ENCODE data around the gene SNTN. TPM values are rescaled to one million over a fixed set of nuclear protein-coding genes. Genes with fewer than 3 reads are reported as not detected.
"Not testable (repeated sequence)": the region's sequence is repeated elsewhere in the genome, so short reads cannot be mapped to it uniquely, and the experiment has no call there.

SNTN gene
- total RNA-seq = not detected
- long read RNA-seq = 0 reads

DNA sequence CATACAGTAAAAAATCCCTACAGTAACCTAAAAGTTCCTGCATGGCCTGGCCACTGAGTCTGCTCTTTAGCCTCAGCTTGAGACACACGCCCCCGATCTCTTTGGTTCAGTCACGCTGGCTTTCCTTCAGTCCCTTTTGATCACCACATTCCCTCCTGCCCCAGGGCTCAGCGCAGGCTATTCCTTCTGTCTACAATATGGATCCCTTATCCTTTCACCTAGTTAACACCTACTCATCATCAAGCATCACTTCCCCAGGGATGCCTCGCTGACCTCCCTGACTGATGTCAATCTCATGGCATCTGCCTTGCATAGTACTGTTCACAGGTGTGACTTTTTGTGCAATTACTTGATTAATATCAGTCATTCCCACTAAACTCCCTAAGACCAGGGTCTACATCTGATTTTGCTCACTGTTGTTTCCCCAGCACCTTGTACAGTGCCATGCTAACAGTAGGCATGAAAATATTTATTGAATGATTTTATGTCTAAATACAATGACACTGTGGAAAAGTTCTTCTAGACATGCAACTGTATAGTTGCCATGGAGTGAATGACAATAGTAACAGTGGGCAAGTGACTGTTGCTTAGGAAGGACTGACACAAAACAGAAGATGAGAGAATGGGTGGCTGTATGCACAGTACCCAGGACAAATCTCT is at the start of gene SNTN:
SNTN (plus strand) TSS at position 610 of the 660 bp plus-strand sequence; CDS start at position 623, 13 bp downstream.
- intact Hi-C loops (cut with DNase I) = no loop called here
- no peak for DNase-seq
- no peak for ATAC-seq (ENCODE audit: poor library complexity)

DNA sequence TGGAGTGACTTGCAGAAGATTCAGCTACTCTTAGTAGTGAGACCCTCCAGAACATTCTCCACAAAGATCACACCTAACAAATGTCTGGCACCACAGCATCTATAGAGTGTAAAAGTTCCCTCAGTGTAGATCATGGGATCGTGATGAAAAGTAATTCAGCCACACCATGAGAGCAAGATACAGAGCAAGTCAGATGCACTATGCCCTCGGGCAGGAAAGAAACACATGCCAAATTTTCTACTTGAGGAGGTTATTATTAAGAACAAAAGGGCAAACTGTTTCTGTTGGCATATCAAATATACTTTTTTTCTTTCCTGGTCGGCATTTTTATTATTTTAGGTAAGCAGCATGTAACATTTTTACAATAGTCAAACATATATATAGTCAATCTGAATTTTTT is 44.8 kb upstream of the SNTN start:
- DNase-seq (no peak), ATAC-seq (ENCODE audit: poor library complexity) (no peak)
- intact Hi-C loops (cut with DNase I) = no loop called here

DNA sequence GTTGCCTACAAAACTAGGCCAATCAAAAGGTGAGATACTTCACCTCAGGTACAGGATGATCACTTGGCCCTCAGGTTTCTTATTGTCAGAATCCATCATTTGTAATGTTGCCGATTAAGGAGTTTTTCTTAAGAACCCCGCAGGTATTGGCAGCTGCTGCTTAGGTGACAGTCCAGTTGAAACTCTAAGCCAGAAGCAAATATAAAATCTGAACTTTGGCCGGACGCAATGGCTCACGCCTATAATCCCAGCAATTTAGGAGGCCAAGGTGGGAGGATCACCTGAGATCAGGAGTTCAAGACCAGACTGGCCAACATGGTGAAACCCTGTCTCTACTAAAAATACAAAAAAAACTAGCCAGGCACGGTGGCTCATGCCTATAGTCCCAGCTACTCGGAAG is 43.1 kb upstream of the SNTN start:
- no peak for ATAC-seq (ENCODE audit: poor library complexity)
- intact Hi-C loops (cut with DNase I) = no loop called here
- DNase-seq = no peak

DNA sequence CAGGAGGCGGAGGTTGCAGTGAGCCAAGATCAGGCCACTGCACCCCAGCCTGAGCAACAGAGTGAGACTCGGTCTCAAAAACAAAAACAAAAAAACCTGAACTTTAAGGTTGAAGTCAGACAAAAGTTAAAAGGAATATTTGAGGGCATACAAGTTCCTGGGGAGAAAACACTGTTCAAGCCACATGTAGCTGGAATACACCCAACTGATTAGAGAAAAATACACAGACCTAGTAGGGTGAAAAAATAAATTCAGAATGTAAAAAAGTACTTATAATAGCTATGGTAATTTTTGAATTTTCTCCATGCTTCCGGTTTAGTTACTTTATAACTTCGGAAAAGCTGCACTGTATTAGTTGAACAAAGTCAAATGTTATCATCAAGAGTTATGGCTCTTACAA is 42.6 kb upstream of the SNTN start:
- DNase-seq (no peak), ATAC-seq (ENCODE audit: poor library complexity) (no peak)
- intact Hi-C loops (cut with DNase I) = no loop called here

DNA sequence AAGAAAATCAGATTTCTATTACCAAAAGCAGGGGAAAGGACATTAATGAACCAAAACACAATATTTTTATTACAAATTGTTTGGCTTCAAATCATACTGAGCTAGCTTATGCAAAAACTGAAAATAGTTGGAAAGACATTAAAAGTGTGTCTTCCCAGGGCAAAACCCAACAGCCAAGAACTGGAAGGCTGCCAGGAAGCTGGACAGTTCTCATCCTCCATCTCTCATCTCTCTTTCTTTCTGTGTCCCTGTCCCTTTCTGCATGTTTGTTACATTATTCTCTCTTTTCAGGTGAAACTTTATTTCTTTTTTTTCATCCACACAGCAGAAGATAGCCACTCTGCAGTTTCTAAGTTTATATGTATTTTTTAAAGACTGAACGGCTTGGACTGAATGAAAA is 41.1 kb upstream of the SNTN start:
- intact Hi-C loops (cut with DNase I) = no loop called here
- ATAC-seq (ENCODE audit: poor library complexity) (no peak), DNase-seq (no peak)

DNA sequence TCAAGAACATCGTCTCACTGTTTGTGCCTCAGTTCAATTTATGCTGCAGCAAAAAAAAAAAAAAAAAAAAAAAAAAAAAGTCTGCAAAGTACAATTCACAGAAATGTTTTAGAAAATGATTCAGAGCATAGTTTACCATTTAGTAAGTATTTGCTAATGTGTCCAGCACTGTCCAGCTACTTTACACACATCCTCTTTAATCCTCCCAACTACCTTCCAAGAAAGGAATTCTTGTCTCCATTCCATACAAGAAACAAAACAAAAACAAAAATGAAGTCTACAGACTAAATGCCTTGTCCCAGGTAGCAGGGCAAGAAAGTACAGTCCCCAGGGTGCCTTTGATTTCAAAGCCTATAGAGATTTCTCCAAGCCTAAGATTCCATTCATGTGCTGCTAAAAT is 38.9 kb upstream of the SNTN start:
- DNase-seq (no peak), ATAC-seq (ENCODE audit: poor library complexity) (no peak)
- intact Hi-C loops (cut with DNase I) = no loop called here

DNA sequence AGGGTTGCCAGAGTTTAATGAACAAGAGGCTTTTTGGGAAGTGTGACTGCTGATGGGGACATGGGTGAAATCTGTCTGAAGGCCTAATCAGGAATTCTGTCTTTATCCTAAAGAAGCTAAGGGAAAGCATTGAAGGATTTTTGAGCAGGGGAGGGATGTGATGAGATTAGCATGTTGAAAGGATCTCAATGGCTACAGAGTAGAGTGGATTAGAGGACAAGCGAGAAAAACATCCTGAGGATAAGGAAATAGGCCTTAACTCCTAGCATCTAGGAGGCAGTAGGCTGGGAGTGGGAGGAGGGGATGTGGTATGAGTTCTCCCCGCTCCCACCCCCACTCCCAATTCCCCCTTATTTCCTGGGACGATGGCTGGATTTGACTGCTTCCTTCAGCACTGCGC is 35.1 kb upstream of the SNTN start:
- ATAC-seq (ENCODE audit: poor library complexity) (no peak), DNase-seq (no peak)
- intact Hi-C loops (cut with DNase I) = no loop called here

DNA sequence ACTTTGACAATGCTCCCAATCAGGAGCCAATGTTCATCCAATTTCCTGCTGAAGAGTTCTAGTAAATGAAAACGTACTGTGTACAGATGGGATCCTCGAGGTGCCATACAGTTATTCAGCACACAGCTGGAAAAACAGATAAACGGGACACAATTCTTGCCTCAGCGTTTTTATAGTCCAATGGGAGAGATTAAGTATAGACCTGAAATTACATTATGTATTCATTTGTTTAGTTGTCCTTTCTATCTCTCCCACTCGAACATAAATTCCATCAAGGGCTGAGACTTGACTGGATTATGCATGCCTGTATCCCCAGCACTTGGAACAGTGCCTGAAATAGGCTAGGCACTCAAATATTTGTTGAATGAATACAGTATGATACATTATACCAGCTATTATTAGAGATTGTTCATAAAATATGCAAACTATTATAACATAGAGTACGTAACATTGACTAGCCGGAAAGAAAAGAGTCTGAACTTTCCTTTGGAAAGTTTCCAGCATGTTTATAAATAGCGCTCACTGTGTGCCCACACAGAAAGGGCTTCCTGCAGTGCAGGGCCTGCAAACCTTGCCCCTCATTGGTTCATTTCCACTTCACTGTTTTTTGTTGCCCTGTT is 27.4 kb upstream of the SNTN start:
- intact Hi-C loops (cut with DNase I) = no loop called here
- ATAC-seq (ENCODE audit: poor library complexity) = peak; percentile 39
- DNase-seq = no peak

DNA sequence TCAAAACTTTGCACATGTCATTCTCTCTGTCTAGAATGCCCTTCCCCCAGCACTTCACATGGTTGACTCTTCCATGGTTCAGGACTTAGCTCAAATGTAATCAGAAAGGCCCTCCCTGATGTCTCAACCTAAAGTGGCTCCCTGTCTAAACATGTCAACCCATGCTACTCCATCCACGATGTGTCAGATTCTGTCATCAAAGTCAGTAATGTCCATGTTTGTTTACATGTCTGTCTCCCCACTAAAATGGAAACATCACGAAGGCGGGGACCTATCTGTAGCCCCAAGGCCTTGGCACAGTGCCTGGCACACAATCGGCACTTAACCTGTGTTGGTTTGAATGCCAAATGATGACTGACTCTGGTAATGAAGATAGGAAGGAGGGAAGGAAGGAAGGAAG is 20.8 kb upstream of the SNTN start:
- no peak for ATAC-seq (ENCODE audit: poor library complexity)
- intact Hi-C loops (cut with DNase I) = no loop called here
- DNase-seq = no peak

DNA sequence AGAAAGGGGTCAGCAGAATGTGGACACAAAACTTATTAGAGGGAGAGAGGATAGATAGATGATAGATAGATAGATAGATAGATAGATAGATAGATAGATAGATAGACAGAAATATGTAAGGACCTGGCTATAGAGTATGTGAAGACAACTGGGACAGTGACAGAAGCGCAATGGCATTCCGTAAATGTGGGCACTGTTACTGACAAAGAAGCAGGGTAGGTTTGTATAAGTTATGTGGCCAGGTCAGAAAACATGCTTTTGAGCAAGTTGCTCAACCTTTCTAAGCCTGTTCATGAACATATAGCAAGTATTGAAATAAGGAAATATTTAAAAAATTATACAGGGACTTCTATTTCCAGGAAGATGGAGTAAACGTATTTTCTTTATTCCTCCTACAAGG is 17.3 kb upstream of the SNTN start:
- ATAC-seq (ENCODE audit: poor library complexity) (no peak), DNase-seq (no peak)
- intact Hi-C loops (cut with DNase I) = no loop called here

DNA sequence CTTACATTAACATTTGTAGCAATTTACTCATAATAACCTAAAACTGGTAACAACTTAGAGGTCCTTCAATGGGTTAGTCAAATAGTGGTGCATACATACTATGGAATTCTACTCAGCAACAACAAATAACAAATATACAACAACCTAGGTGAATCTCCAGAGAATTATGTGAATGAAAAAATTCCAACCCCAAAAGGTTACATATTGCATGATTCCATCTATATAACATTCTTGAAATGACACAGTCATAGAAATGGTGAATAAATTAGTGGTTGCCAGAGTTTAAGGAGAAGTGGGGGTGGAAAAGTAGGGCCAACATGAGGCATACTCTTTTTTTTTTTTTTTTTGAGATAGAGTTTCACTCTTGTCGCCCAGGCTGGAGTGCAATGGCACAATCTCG is 12.7 kb upstream of the SNTN start:
- intact Hi-C loops (cut with DNase I) = no loop called here
- no peak for DNase-seq
- no peak for ATAC-seq (ENCODE audit: poor library complexity)

DNA sequence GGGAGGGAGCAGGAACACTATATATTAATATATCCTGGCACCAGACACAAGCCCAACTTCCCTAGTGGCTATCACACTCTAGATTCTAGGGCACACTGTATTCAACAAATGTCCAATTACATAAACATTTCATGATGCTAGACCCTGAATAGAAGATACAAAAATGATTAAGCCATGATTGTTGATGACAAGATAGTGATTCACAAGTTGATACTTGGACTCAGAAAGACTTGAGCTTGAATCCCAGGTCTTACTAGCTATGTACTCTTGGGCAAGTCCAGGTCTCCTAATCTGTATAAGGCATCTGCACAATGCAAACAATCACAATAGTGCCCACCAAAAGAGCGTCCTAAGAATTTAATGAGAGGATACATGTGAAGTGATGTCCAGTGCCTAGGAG is 10.0 kb upstream of the SNTN start:
- no peak for DNase-seq
- intact Hi-C loops (cut with DNase I) = no loop called here
- ATAC-seq (ENCODE audit: poor library complexity) = no peak

DNA sequence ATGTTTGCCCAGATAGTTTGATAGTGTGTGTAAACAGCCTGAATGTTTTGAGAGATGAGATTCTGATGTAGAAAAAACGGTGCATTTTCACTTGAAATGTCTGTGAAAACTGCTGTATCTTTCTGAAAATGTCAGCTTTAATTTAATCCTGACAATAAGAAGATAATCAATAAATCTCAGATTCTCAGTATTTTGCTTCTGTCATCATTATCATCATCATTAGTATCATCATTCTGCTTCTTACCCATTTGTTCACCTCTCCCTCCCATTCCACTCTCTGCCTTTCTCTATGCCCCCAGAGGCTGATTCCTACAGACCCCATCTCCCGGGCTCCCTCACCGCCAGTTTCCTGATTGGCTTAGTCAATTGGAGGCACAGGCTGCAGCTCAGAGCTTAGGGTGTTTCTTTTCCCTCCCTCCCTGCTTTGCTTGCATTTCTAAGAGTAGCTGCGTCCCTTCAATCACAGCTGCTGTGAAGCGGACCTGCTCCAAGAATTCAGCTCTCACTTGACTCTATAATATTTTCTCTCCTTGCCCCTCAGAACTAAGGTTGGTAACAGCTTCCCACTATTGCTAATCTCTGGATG is 8.2 kb upstream of the SNTN start:
- intact Hi-C loops (cut with DNase I) = no loop called here
- ATAC-seq (ENCODE audit: poor library complexity) = no peak
- DNase-seq = no peak

DNA sequence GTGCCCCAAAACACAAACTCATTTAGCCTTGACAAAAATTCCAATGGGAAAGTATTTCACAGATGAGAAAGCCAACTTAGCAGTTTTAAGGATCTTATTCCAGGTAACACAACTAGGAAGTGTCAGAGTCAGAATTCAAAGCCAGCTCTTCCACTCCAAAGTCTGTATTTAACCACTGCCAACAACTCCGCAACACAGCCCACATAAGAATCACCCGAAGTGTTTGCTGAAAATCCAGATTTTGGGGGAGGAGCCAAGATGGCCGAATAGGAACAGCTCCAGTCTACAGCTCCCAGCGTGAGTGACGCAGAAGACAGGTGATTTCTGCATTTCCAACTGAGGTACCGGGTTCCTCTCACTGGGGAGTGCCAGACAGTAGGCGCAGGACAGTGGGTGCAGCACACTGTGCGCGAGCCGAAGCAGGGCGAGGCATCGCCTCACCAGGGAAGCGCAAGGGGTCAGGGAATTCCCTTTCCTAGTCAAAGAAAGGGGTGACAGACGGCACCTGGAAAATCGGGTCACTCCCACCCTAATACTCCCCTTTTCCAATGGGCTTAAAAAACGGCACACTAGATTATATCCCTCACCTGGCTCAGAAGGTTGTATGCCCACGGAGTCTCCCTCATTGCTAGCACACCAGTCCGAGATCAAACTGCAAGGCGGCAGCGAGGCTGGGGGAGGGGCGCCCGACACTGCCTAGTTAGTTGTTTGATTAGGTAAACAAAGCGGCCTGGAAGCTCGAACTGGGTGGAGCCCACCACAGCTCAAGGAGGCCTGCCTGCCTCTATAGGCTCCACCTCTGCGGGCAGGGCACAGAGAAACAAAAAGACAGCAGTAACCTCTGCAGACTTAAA is 7.3 kb upstream of the SNTN start:
- ATAC-seq (ENCODE audit: poor library complexity); DNase-seq; intact Hi-C loops (cut with DNase I): not testable (repeated sequence)

DNA sequence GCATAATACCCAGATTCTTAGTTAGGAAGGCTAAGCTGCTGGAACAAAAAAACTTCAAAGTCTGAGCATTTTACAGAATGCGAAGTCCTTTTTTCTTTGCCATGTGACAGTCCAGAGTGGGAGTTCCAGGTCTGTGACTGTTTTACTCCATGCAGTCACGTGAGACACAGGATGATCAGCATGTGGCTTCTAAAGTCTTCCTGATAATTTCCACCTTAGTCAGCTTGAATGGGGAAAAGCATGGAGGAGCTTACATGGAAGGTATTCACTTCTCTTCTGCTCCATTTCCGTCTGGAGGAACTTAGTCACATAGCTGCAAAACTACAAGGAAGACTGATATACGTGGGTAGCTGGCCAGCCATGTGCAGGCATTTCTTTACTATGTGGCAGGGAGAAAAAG is 1.7 kb downstream of the SNTN start:
- DNase-seq = no peak
- no peak for ATAC-seq (ENCODE audit: poor library complexity)
- intact Hi-C loops (cut with DNase I) = no loop called here

DNA sequence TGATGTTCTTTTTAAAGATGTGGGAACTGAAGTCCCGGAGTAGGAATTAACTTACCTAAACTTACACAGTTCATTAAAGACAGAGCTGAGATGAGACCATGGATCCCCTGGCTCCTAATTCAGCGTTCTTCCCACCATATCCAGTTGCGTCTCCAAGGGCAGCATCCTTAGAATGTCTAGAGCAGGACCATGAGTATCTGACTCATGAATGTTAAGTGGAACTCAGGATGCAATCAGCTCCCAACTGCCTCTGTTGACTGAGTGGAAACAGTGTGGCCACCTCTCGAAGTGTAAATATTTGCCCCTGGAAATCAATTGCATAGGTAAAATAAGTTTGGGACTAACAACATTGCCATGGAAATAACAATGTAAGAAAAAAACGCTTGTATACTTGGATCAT is 2.5 kb downstream of the SNTN start:
- ATAC-seq (ENCODE audit: poor library complexity) = no peak
- intact Hi-C loops (cut with DNase I) = no loop called here
- DNase-seq = no peak

DNA sequence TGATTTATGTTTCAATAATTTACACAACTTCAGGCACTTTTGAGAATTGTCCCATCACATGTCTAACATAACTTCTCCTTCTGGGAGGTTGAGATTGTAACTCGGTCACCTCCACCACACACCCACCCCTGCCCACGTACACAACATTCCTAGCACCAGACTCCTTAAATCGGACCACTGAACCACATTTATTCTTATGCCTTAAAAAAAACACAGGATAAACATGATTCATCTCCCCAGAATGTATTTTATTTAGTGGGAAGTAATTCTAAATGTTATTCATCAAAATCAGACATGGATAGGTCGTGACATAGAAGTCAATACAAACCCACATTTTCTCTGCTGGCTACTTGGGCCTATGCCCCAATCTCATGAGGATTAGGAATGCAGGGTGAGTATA is 3.0 kb downstream of the SNTN start:
- intact Hi-C loops (cut with DNase I) = no loop called here
- no peak for DNase-seq
- ATAC-seq (ENCODE audit: poor library complexity) = no peak

DNA sequence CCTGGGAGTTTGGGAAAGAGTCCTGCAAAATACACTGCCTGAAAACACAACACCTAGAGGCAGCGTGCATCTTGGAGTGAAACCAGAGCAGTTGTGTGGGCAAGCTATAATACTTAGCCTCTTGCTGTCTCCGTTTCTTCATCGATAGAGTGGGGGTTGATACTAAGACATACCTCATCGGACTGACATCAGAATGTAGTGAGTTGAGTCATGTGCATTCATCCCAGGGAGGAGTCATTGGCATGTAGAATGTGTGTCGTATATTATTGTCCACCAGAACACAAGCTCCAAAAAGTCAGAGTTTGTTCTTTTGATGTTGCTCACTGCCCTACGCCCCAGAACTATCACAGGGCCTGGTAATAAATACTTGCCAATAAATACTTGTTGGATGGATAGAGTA is 4.3 kb downstream of the SNTN start:
- intact Hi-C loops (cut with DNase I) = no loop called here
- DNase-seq = no peak
- ATAC-seq (ENCODE audit: poor library complexity) = no peak

DNA sequence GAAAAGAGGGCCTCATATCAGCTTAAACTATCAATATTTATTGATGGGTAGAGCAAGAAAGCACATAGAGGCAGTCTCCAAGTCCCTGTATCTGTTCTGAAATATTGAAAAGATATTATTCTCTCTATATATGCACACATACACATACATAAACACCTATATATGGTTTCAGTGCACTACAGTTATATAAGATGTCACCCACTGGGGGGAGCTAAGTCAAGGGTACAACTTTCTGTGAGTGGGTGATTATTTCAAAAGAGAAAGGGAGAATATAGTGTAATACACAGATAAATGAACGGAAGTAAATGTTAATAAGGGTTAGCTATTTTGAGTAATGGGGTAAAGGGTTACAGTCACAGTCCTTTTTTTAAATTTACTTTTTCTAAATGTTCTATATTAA is 8.8 kb downstream of the SNTN start:
- intact Hi-C loops (cut with DNase I) = no loop called here
- no peak for ATAC-seq (ENCODE audit: poor library complexity)

DNA sequence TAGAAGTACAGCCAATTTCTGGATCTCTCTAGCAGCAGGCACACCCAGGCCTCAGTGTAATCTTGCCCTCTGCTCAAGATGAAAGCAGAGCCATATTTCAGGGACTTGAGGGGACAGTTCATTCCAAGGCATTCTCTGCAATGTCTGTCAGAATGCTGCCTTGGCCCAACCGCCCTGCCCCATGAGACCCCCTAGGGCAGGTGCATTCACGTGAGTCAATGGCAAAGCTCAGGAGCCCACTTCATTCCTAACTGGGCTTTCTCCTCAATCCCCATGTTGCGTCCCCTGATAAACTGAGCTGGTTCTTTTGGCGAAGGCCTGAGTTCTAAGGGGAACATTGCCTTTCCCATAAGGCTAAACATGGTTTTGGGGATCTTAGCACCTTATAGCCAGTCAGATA is 9.5 kb downstream of the SNTN start:
- intact Hi-C loops (cut with DNase I) = no loop called here
- ATAC-seq (ENCODE audit: poor library complexity) (no peak), DNase-seq (no peak)

More for the DNA sequence above, 8.8 kb downstream of the SNTN start:
- DNase-seq = no peak

Data from Right ventricle myocardium superior (tissue), 1 donor.